HFFc6 (cell line): ENCODE measurements around the gene PRTN3. TPM values are rescaled to one million over a fixed set of nuclear protein-coding genes. Genes with fewer than 3 reads are reported as not detected.

Experiments used
- DNase-seq: peaks from one replicate; pipeline ENCODE4 v3.0.0-alpha.2; 2018
- H3K27ac Mint-ChIP-seq: 2 replicates; pipeline ENCODE4 v1.8.0; 2020; ENCODE audit warnings: mild to moderate bottlenecking, mixed read lengths
- H3K27me3 Mint-ChIP-seq: 2 replicates; pipeline ENCODE4 v1.8.0; 2021; ENCODE audit warnings: mild to moderate bottlenecking, moderate library complexity, mixed read lengths; ENCODE audit not compliant: insufficient read depth
- H3K36me3 Mint-ChIP-seq: 2 replicates; pipeline ENCODE4 v1.8.0; 2021; ENCODE audit warnings: low read depth, mixed read lengths
- H3K4me1 Mint-ChIP-seq: 2 replicates; pipeline ENCODE4 v1.8.0; 2020; ENCODE audit warnings: low read depth, mixed read lengths
- H3K4me3 Mint-ChIP-seq: 2 replicates; pipeline ENCODE4 v1.8.0; 2020; ENCODE audit warnings: mild to moderate bottlenecking, moderate library complexity, mixed read lengths
- H3K9me3 Mint-ChIP-seq: 2 replicates; pipeline ENCODE4 v1.8.0; 2020; ENCODE audit warnings: mild to moderate bottlenecking, mixed read lengths
- CTCF ChIP-seq: fragments of 200-600 bp; sonication (generic); IDR thresholded peaks from 2 replicates; pipeline ENCODE4 v1.5.0; 2021; ENCODE audit warnings: antibody characterized with exemption, mild to moderate bottlenecking
- total RNA-seq, 6 experiments: library from RNA; stranded (reverse); fragmentation: NEBNext Ultra II Directional; extraction: Animal tissue kit (Norgen Biotek cat#: 25700); gene quantifications; 2 replicates in 1 of 6; 3 replicates in 5 of 6; pipeline ENCODE4 v1.2.3, GENCODE V29; 2021

Gene PRTN3
- total RNA-seq, 6 experiments from 2014 or later = not detected

GRCh38 chr19:805600-806550 is 34.9 kb upstream of the PRTN3 start:
- H3K27ac Mint-ChIP-seq = no peak overlapping the region; the same call in 1 of the 2 replicates

GRCh38 chr19:806815-807421 is 33.9 kb upstream of the PRTN3 start:
- Mint-ChIP-seq H3K36me3 (peaks cover 40% of the 10 kb centered on the region), H3K4me1 (peaks cover 10% of the 10 kb centered on the region), H3K27me3 (peaks cover 28% of the 10 kb centered on the region), H3K4me3 (no peak overlapping the region), H3K27ac (no peak overlapping the region), H3K9me3 (no peaks in the 10 kb centered on the region)
- 0 out of 2 replicates have a peak, but pooled peaks have one; percentile 10 for TF ChIP-seq CTCF
- no peak for DNase-seq

More at GRCh38 chr19:805600-806550, 34.9 kb upstream of the PRTN3 start:
- DNase-seq = no peak
- peaks cover 28% of the 10 kb centered on the region for H3K27me3 Mint-ChIP-seq
- peaks cover 14% of the 10 kb centered on the region for H3K4me1 Mint-ChIP-seq
- H3K4me3 Mint-ChIP-seq = no peak overlapping the region
- no peak for TF ChIP-seq CTCF
- peaks cover 36% of the 10 kb centered on the region for H3K36me3 Mint-ChIP-seq
- H3K9me3 Mint-ChIP-seq = no peaks in the 10 kb centered on the region

- Mint-ChIP-seq H3K4me1 (peaks cover 1% of the 10 kb centered on the region), H3K27me3 (peaks cover 28% of the 10 kb centered on the region), H3K27ac (no peak overlapping the region), H3K9me3 (no peaks in the 10 kb centered on the region), H3K4me3 (no peak overlapping the region; the same call in 1 of the 2 replicates), H3K36me3 (peaks cover 36% of the 10 kb centered on the region)
- no peak for DNase-seq
- TF ChIP-seq CTCF = no peak
Observed at GRCh38 chr19:807627-808422, 33.0 kb upstream of the PRTN3 start.

DNA sequence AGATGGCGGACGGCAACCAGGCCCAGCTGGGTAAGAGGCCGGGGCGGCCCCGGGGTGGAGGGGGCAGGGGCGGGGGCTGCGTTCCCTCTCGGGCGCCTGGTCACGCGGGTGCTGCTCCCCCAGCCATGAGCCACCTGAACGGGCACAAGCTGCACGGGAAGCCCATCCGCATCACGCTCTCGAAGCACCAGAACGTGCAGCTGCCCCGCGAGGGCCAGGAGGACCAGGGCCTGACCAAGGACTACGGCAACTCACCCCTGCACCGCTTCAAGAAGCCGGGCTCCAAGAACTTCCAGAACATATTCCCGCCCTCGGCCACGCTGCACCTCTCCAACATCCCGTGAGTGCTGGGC is 32.4 kb upstream of the PRTN3 start:
- Mint-ChIP-seq H3K4me3 (no peak overlapping the region), H3K4me1 (no peaks in the 10 kb centered on the region), H3K36me3 (peaks cover 35% of the 10 kb centered on the region), H3K9me3 (no peaks in the 10 kb centered on the region), H3K27me3 (peaks cover 24% of the 10 kb centered on the region), H3K27ac (no peak overlapping the region)
- no peak for TF ChIP-seq CTCF
- DNase-seq = no peak

- Mint-ChIP-seq H3K27ac (no peak overlapping the region), H3K9me3 (peaks cover 8% of the 10 kb centered on the region), H3K4me3 (no peak overlapping the region), H3K36me3 (peaks cover 39% of the 10 kb centered on the region), H3K4me1 (no peaks in the 10 kb centered on the region), H3K27me3 (peaks cover 29% of the 10 kb centered on the region)
- no peak for TF ChIP-seq CTCF
- DNase-seq = no peak
Observed at GRCh38 chr19:810077-810855, 30.5 kb upstream of the PRTN3 start.
